NCI-H1930 (cell line): Measurements from ENCODE around the gene SDR42E2.
"Not testable (repeated sequence)": the region's sequence is repeated elsewhere in the genome, so short reads cannot be mapped to it uniquely, and the experiment has no call there.

Source experiments
- DNase-seq, 2 experiments: peaks; one replicate each; lab custom pipeline; 2025; lab: John Stamatoyannopoulos, UW

SDR42E2 gene

GRCh38 chr16:22213801-22214200 is 51.5 kb downstream of the SDR42E2 start:
- no peak for DNase-seq

- DNase-seq = no peak
These were observed 52.1 kb downstream of the SDR42E2 start for GRCh38 chr16:22214402-22214801.

GRCh38 chr16:22214889-22215288 is 52.6 kb downstream of the SDR42E2 start:
- DNase-seq = no peak

GRCh38 chr16:22216191-22216831 is 54.0 kb downstream of the SDR42E2 start:
- DNase-seq = no peak

GRCh38 chr16:22216832-22217225 is 54.5 kb downstream of the SDR42E2 start:
- not testable (repeated sequence) for DNase-seq

GRCh38 chr16:22217890-22218730 is 55.8 kb downstream of the SDR42E2 start:
- DNase-seq = no peak

GRCh38 chr16:22219389-22220068 is 57.2 kb downstream of the SDR42E2 start:
- DNase-seq = no peak

GRCh38 chr16:22220069-22220440 is 57.7 kb downstream of the SDR42E2 start:
- no peak for DNase-seq

GRCh38 chr16:22220714-22221113 is 58.4 kb downstream of the SDR42E2 start:
- DNase-seq = no peak

- no peak for DNase-seq
These were observed 59.7 kb downstream of the SDR42E2 start for GRCh38 chr16:22222006-22222405.

GRCh38 chr16:22222998-22223397 is 60.7 kb downstream of the SDR42E2 start:
- DNase-seq = no peak

- DNase-seq = no peak
These were observed 62.8 kb downstream of the SDR42E2 start for GRCh38 chr16:22225060-22225459.

GRCh38 chr16:22229889-22230288 is 67.6 kb downstream of the SDR42E2 start:
- DNase-seq = no peak

GRCh38 chr16:22232277-22233036 is 70.2 kb downstream of the SDR42E2 start:
- no peak for DNase-seq

GRCh38 chr16:22233037-22233372 is 70.7 kb downstream of the SDR42E2 start:
- DNase-seq = no peak

GRCh38 chr16:22235839-22236745 is 73.8 kb downstream of the SDR42E2 start:
- DNase-seq = no peak

GRCh38 chr16:22239131-22239805 is 77.0 kb downstream of the SDR42E2 start:
- DNase-seq = no peak

- no peak for DNase-seq
These were observed 77.9 kb downstream of the SDR42E2 start for GRCh38 chr16:22240023-22240710.
